OCI-LY1 (cell line): ENCODE measurements around the gene COIL.

Experiments
- EZH2 ChIP-seq: fragments of 200-600 bp; sonication (generic), shearing (Covaris generic); IDR thresholded peaks from 2 replicates; pipeline ENCODE4 v1.8.0; 2017; ENCODE audit warnings: borderline replicate concordance, mixed run types, mild to moderate bottlenecking, antibody characterized with exemption, low read length, moderate library complexity, mixed read lengths
- TF ChIP-seq, protein P1 (sequence below): fragments of 200-600 bp; sonication (generic), shearing (Covaris generic); IDR thresholded peaks from 2 replicates; pipeline ENCODE4 v1.5.1; 2017; ENCODE audit warnings: mild to moderate bottlenecking, antibody characterized with exemption, low read length, moderate library complexity, mixed read lengths

DNA sequence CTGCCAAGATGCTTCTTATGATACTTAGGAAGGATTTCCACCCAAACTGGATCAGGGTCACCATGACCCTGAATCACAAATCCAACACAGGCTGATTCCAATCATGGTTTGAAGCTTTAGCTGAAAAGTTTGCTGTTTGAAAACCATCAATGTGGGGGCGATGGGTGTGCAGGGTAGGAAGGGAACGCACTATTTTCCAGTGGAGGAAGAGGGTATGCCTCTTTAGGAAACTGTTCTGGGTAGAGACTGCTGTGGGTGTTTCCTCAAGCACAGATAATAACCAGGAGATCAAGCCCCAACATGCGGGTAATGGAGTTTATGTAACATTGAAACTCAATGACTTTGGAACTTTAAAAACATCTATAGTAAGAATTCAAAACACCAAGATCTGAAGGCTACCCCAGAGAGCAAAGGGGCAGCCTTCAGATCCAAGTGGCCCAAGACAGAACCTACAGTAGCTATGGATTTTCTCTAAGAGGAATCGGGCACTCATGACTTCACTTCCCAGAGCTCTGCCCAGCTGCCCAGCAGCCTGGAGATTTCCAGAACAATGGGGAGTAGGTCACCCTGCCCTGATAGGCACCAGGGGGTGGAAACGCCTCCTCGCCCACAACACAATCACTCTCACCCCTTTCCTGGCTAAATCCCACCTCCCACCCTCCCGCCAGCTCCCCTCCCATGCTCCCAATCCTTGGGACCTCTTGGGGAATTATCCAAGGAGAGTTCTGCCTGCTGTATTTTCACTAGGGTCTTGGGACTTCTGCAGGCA, 69.8 kb downstream of the COIL start:
- no peak for TF ChIP-seq EZH2
- TF ChIP-seq, protein P1, sequence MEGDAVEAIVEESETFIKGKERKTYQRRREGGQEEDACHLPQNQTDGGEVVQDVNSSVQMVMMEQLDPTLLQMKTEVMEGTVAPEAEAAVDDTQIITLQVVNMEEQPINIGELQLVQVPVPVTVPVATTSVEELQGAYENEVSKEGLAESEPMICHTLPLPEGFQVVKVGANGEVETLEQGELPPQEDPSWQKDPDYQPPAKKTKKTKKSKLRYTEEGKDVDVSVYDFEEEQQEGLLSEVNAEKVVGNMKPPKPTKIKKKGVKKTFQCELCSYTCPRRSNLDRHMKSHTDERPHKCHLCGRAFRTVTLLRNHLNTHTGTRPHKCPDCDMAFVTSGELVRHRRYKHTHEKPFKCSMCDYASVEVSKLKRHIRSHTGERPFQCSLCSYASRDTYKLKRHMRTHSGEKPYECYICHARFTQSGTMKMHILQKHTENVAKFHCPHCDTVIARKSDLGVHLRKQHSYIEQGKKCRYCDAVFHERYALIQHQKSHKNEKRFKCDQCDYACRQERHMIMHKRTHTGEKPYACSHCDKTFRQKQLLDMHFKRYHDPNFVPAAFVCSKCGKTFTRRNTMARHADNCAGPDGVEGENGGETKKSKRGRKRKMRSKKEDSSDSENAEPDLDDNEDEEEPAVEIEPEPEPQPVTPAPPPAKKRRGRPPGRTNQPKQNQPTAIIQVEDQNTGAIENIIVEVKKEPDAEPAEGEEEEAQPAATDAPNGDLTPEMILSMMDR = no peak
